Karpas-422 (cell line): ENCODE results near the gene DCTN2. TPM values are rescaled to one million over a fixed set of nuclear protein-coding genes. Genes with fewer than 3 reads are reported as not detected.
"Not testable (repeated sequence)": the region's sequence is repeated elsewhere in the genome, so short reads cannot be mapped to it uniquely, and the experiment has no call there.

ENCODE experiments used
- DNase-seq: peaks from one replicate; pipeline ENCODE4 v3.0.0-alpha.2; 2015
- H2AFZ ChIP-seq: fragments of 200-600 bp; sonication (generic); 2 replicates; pipeline ENCODE4 v1.6.1; 2014; ENCODE audit warnings: antibody characterized with exemption, low read length, mixed read lengths
- H3K27ac ChIP-seq: fragments of 200-600 bp; sonication (generic); 2 replicates; pipeline ENCODE4 v1.5.1; 2014; ENCODE audit warnings: mild to moderate bottlenecking, low read length, moderate library complexity
- H3K27me3 ChIP-seq: fragments of 200-600 bp; sonication (generic); 2 replicates; pipeline ENCODE4 v1.6.1; 2014; ENCODE audit warnings: low read length, mixed read lengths
- H3K36me3 ChIP-seq: fragments of 200-600 bp; sonication (generic); 2 replicates; pipeline ENCODE4 v1.6.1; 2014; ENCODE audit warnings: low read length, mixed read lengths; ENCODE audit not compliant: insufficient read depth
- H3K4me1 ChIP-seq: fragments of 200-600 bp; sonication (generic); 2 replicates; pipeline ENCODE4 v1.6.1; 2014; ENCODE audit warnings: mild to moderate bottlenecking, low read length, mixed read lengths
- H3K4me2 ChIP-seq: fragments of 200-600 bp; sonication (generic); 2 replicates; pipeline ENCODE4 v1.6.1; 2014; ENCODE audit warnings: low read length, low read depth, mild to moderate bottlenecking; ENCODE audit not compliant: poor library complexity, severe bottlenecking
- H3K4me3 ChIP-seq: fragments of 200-600 bp; sonication (generic); 2 replicates; pipeline ENCODE4 v1.5.1; 2014; ENCODE audit warnings: mild to moderate bottlenecking, antibody characterized with exemption, low read length, mixed read lengths
- H3K79me2 ChIP-seq: fragments of 200-600 bp; sonication (generic); 2 replicates; pipeline ENCODE4 v1.6.1; 2014; ENCODE audit warnings: mild to moderate bottlenecking, low read length, mixed read lengths
- H3K9ac ChIP-seq: fragments of 200-600 bp; sonication (generic); 2 replicates; pipeline ENCODE4 v1.6.0; 2014; ENCODE audit warnings: low read length
- H3K9me2 ChIP-seq: fragments of 200-600 bp; sonication (generic), shearing (Covaris generic); replicated peaks from 2 replicates; pipeline ENCODE4 v1.6.0; 2014; ENCODE audit warnings: mild to moderate bottlenecking, low read length, moderate library complexity; ENCODE audit not compliant: insufficient read depth
- H3K9me3 ChIP-seq: fragments of 300-700, 200-600 bp; sonication (generic); 2 replicates; pipeline ENCODE4 v1.6.1; 2014; ENCODE audit warnings: low read length, mixed read lengths
- H4K20me1 ChIP-seq: fragments of 200-600 bp; sonication (generic); 2 replicates; pipeline ENCODE4 v1.6.1; 2014; ENCODE audit warnings: mild to moderate bottlenecking, antibody characterized with exemption, low read length, low read depth; ENCODE audit not compliant: insufficient read depth
- total RNA-seq: library from RNA; depleted of rRNA; stranded (reverse); fragments of >200 nt; shearing (Covaris generic); gene quantifications from 2 replicates; pipeline ENCODE4 v1.2.3, GENCODE V29; 2014; ENCODE audit warnings: low replicate concordance

Gene DCTN2
- total RNA-seq, 1 experiment from 2014 or later: 77.9 TPM

DNA sequence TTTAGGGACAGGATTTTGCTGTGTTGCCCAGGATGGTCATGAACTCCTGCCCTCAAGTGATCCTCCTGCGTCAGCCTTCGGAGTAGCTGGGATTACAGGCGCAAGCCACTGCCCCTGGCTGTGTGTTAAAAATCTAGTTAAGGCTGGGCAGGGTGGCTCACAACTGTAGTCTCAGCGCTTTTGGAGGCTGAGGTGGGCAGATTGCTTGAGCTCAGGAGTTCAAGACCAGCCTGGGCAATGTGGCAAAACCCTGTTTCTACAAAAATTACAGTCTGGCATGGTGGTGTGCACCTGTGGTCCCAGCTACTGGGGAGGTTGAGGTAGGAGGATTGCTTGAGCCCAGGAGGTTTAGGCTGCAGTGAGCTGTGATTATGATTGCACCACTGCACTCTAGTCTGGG lies 35.8 kb downstream of the DCTN2 start:
- no peak overlapping the region for H3K4me2 ChIP-seq
- H3K27ac ChIP-seq: no peak overlapping the region
- H3K27me3 ChIP-seq: no peaks in the 10 kb centered on the region
- H4K20me1 ChIP-seq: no peaks in the 10 kb centered on the region
- no peaks in the 10 kb centered on the region for H3K9me3 ChIP-seq
- H2AFZ ChIP-seq: no peak overlapping the region
- no peaks in the 10 kb centered on the region for H3K4me1 ChIP-seq
- H3K9me2 ChIP-seq: no peaks in the 10 kb centered on the region
- peaks cover 43% of the 10 kb centered on the region for H3K36me3 ChIP-seq
- DNase-seq: no peak
- H3K79me2 ChIP-seq: no peaks in the 10 kb centered on the region
- H3K9ac ChIP-seq: no peak overlapping the region
- H3K4me3 ChIP-seq: no peak overlapping the region

DNA sequence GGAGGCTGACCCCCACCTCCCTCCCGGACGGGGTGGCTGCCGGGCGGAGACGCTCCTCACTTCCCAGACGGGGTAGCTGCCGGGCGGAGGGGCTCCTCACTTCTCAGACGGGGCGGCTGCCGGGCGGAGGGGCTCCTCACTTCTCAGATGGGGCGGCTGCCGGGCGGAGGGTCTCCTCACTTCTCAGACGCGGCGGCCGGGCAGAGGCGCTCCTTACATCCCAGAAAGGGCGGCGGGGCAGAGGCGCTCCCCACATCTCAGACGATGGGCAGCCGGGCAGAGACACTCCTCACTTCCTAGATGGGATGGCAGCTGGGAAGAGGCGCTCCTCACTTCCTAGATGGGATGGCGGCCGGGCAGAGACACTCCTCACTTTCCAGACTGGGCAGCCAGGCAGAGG lies 39.2 kb downstream of the DCTN2 start:
- not testable (repeated sequence) for H3K79me2 ChIP-seq, H3K4me1 ChIP-seq, H3K4me3 ChIP-seq, H3K27me3 ChIP-seq, H3K9me2 ChIP-seq, H3K4me2 ChIP-seq, H3K9me3 ChIP-seq, H4K20me1 ChIP-seq, H3K9ac ChIP-seq, H2AFZ ChIP-seq, H3K27ac ChIP-seq, DNase-seq
- peaks cover 41% of the 10 kb centered on the region for H3K36me3 ChIP-seq

DNA sequence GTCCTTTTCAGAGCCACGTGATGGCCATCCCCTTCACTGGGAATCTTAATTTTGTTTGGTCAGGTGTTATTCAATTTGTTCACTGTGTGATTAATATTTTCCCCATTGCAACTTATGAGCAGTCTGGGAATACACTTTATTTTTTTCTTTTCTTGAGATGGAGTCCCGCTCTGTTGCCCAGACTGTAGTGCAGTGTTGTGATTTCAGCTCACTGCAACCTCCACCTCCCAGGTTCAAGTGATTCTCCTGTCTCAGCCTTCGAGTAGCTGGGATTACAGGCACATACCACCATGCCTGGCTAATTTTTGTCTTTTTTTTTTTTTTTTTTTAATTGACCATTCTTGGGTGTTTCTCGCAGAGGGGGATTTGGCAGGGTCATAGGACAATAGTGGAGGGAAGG lies 40.5 kb downstream of the DCTN2 start:
- H3K79me2 ChIP-seq, H3K27me3 ChIP-seq, DNase-seq, H2AFZ ChIP-seq, H3K27ac ChIP-seq, H3K4me3 ChIP-seq, H3K9me3 ChIP-seq, H3K4me2 ChIP-seq, H3K9me2 ChIP-seq, H3K4me1 ChIP-seq, H3K9ac ChIP-seq, H4K20me1 ChIP-seq: not testable (repeated sequence)
- H3K36me3 ChIP-seq: peaks cover 37% of the 10 kb centered on the region

DNA sequence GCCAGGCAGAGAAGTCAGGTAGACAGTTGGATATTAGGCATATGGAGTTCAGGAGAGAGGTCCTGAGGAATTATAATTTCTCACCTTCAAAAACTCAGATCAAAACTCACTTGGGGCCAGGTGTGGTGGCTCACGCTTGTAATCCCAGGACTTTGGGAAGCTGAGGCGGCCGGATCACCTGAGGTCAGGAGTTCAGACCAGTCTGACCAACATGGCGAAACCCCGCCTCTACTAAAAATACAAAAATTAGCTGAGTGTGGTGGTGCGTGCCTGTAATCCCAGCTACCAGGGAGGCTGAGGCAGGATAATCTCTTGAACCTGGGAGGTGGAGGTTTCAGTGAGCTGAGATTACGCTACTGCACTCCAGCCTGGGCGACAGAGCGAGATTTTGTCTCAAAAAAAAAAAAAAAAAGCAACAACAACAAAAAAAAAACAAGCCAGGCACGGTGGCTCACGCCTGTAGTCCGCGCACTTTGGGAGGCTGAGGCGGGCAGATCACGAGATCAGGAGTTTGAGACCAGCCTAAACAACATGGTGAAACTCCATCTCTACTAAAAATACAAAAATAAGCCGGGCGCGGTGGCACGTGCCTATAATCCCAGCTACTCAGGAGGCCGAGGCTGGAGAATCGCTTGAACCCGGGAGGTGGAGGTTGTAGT lies 44.6 kb downstream of the DCTN2 start:
- not testable (repeated sequence) for DNase-seq, H3K9me2 ChIP-seq, H4K20me1 ChIP-seq, H3K9ac ChIP-seq, H3K9me3 ChIP-seq, H3K4me3 ChIP-seq, H3K27ac ChIP-seq, H3K79me2 ChIP-seq, H3K4me1 ChIP-seq, H3K4me2 ChIP-seq, H3K27me3 ChIP-seq, H2AFZ ChIP-seq
- peaks cover 67% of the 10 kb centered on the region for H3K36me3 ChIP-seq

DNA sequence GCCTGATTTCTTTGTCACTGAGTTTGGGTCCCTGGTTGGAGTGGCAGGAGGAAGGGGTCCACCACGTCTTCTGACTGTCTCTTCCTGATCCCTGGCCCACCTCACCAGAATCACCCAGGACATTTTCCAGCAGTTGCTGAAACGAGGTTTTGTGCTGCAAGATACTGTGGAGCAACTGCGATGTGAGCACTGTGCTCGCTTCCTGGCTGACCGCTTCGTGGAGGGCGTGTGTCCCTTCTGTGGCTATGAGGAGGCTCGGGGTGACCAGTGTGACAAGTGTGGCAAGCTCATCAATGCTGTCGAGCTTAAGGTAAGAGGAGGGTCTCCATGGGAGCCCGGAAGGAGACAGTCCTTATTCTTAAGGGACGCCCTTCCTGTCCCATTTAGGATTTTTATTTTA lies 46.8 kb downstream of the DCTN2 start:
- no peaks in the 10 kb centered on the region for H3K9me3 ChIP-seq
- H3K27ac ChIP-seq: no peak overlapping the region
- no peak overlapping the region for H2AFZ ChIP-seq
- H4K20me1 ChIP-seq: no peaks in the 10 kb centered on the region
- no peak overlapping the region for H3K4me3 ChIP-seq
- no peak for DNase-seq
- H3K4me2 ChIP-seq: no peak overlapping the region
- no peaks in the 10 kb centered on the region for H3K27me3 ChIP-seq
- H3K4me1 ChIP-seq: no peaks in the 10 kb centered on the region
- H3K9ac ChIP-seq: no peak overlapping the region
- H3K36me3 ChIP-seq: peaks cover 56% of the 10 kb centered on the region
- H3K79me2 ChIP-seq: no peaks in the 10 kb centered on the region
- no peaks in the 10 kb centered on the region for H3K9me2 ChIP-seq

DNA sequence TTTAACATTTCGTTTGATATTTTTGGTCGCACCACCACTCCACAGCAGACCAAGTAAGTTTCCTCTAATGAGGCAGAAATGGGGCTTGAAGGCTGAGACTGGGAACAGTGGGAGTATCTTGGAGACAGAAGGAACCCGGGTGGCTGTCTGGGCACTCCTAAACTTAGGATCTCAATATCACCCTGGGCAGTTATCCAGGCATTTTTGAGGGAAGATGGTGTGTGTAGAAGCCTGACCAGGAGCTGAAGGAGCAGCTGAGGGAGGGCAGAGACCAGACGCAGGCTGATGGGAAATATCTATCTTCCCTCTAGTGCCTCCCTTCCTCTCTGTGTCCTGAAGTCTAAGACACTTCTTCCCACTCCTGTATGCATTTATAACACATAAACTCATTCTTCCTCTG lies 48.4 kb downstream of the DCTN2 start:
- Histone ChIP-seq H2AFZ (no peak overlapping the region), H3K36me3 (peaks cover 51% of the 10 kb centered on the region), H3K9me3 (no peaks in the 10 kb centered on the region), H3K27me3 (no peaks in the 10 kb centered on the region), H3K9ac (no peak overlapping the region), H3K27ac (no peak overlapping the region), H3K9me2 (no peaks in the 10 kb centered on the region), H3K79me2 (no peaks in the 10 kb centered on the region), H3K4me2 (no peak overlapping the region), H3K4me1 (no peaks in the 10 kb centered on the region), H3K4me3 (no peak overlapping the region), H4K20me1 (no peaks in the 10 kb centered on the region)
- DNase-seq: no peak

DNA sequence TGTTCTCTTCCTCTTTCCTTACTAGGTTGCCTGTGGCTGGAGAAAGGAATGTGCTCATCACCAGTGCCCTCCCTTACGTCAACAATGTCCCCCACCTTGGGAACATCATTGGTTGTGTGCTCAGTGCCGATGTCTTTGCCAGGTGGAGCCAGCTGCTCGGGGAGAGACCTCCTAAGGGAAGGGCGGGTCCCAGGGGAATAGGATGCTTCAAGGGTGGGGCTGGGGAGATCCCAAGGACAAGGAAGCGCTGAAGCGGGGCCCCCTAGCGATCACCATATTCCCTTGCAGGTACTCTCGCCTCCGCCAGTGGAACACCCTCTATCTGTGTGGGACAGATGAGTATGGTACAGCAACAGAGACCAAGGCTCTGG lies 48.9 kb downstream of the DCTN2 start:
- no peaks in the 10 kb centered on the region for H3K27me3 ChIP-seq
- no peaks in the 10 kb centered on the region for H3K79me2 ChIP-seq
- peaks cover 49% of the 10 kb centered on the region for H3K36me3 ChIP-seq
- H3K9me2 ChIP-seq: no peaks in the 10 kb centered on the region
- H2AFZ ChIP-seq: no peak overlapping the region
- H3K9me3 ChIP-seq: no peaks in the 10 kb centered on the region
- no peak overlapping the region for H3K4me3 ChIP-seq
- H4K20me1 ChIP-seq: no peaks in the 10 kb centered on the region
- no peak overlapping the region for H3K27ac ChIP-seq
- no peak overlapping the region for H3K4me2 ChIP-seq
- no peaks in the 10 kb centered on the region for H3K4me1 ChIP-seq
- no peak overlapping the region for H3K9ac ChIP-seq
- DNase-seq: no peak

DNA sequence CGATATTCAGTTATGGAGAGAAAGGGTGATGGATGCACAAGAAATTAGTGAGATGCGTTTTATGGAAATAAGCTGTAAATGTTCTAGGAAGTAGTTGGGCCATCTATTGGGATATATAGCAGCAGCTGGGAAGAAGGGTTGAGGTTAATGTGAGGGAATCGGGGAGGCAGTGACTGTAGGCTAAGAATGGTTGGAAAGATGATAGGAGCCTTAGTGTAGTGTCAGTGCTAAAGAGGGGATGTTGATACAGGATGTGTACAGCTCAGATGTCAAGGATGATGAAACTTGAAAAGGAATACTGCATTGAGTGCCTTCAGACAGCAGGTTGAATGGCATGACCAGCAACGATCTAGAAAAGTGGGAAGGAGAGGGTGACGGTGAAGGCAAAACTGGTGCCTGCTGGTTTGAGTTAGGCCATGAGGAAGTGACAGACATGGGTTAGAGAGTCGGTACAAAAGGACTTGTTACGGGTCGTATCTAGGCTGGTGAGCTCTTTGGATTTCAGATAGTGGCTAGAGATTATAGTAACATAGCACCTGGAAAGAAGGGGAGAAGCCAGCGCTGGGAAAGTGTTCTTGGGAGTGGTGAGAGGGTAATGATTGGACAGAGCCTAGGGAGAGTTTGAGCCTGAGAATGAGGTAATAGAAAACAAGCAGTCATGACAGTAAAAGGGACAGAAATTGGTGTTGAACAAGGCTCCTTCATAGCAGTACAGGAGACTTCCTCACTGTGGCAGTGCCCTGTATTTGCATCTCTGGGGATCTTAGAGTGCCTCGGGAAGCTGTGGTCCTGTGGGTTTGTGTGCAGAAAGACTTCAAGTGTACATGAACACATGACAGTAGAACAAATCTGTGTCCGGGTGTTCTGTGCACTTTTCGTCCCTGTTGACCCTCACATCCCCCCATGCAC lies 49.5 kb downstream of the DCTN2 start:
- peaks cover 51% of the 10 kb centered on the region for H3K36me3 ChIP-seq
- H3K9me3 ChIP-seq: no peaks in the 10 kb centered on the region

More for the DNA sequence above, 49.5 kb downstream of the DCTN2 start:
- no peak for DNase-seq
- Histone ChIP-seq H3K9me2 (no peaks in the 10 kb centered on the region), H3K4me2 (no peak overlapping the region), H3K27me3 (no peaks in the 10 kb centered on the region), H3K4me3 (no peak overlapping the region), H4K20me1 (no peaks in the 10 kb centered on the region), H3K4me1 (no peaks in the 10 kb centered on the region), H3K27ac (no peak overlapping the region), H3K79me2 (no peaks in the 10 kb centered on the region; the same call in 1 of the 2 replicates), H2AFZ (no peak overlapping the region), H3K9ac (no peak overlapping the region)
